ENCODE results near the gene NCKAP5.

NCKAP5 gene

GRCh38 chr2:133255360-133255759, 312.9 kb downstream of the NCKAP5 start:
- no peak for DNase-seq (ENCODE audit: low spot score)
- TF ChIP-seq CTCF (IDR thresholded peaks at IDR 0.05; ENCODE audit: extremely low read depth, insufficient read depth, missing control alignments): no peak
- in situ Hi-C loops (cut with MboI; ENCODE audit: low pct_unique_long_range_greater_than_20kb, low sequenced_read_pairs, unreplicated experiment): no loop called here

GRCh38 chr2:133253793-133254192, 314.5 kb downstream of the NCKAP5 start:
- in situ Hi-C loops (cut with MboI; ENCODE audit: low pct_unique_long_range_greater_than_20kb, low sequenced_read_pairs, unreplicated experiment): no loop called here
- TF ChIP-seq CTCF (IDR thresholded peaks at IDR 0.05; ENCODE audit: extremely low read depth, insufficient read depth, missing control alignments): no peak

GRCh38 chr2:133252780-133253355, 315.4 kb downstream of the NCKAP5 start:
- in situ Hi-C loops (cut with MboI; ENCODE audit: low pct_unique_long_range_greater_than_20kb, low sequenced_read_pairs, unreplicated experiment): no loop called here
- DNase-seq (ENCODE audit: low spot score): no peak
- TF ChIP-seq CTCF (IDR thresholded peaks at IDR 0.05; ENCODE audit: extremely low read depth, insufficient read depth, missing control alignments): no peak

More at GRCh38 chr2:133253793-133254192, 314.5 kb downstream of the NCKAP5 start:
- DNase-seq (ENCODE audit: low spot score): no peak

GRCh38 chr2:133249362-133249761, 318.9 kb downstream of the NCKAP5 start:
- in situ Hi-C loops (cut with MboI; ENCODE audit: low pct_unique_long_range_greater_than_20kb, low sequenced_read_pairs, unreplicated experiment): no loop called here
- no peak for DNase-seq (ENCODE audit: low spot score)
- TF ChIP-seq CTCF (IDR thresholded peaks at IDR 0.05; ENCODE audit: extremely low read depth, insufficient read depth, missing control alignments): no peak

- no peak for TF ChIP-seq CTCF (IDR thresholded peaks at IDR 0.05; ENCODE audit: extremely low read depth, insufficient read depth, missing control alignments)
- DNase-seq (ENCODE audit: low spot score): no peak
- in situ Hi-C loops (cut with MboI; ENCODE audit: low pct_unique_long_range_greater_than_20kb, low sequenced_read_pairs, unreplicated experiment): no loop called here
Observed at GRCh38 chr2:133248264-133248663, 320.0 kb downstream of the NCKAP5 start.

- no peak for DNase-seq (ENCODE audit: low spot score)
- in situ Hi-C loops (cut with MboI; ENCODE audit: low pct_unique_long_range_greater_than_20kb, low sequenced_read_pairs, unreplicated experiment): no loop called here
- no peak for TF ChIP-seq CTCF (IDR thresholded peaks at IDR 0.05; ENCODE audit: extremely low read depth, insufficient read depth, missing control alignments)
Observed at GRCh38 chr2:133247631-133248030, 320.6 kb downstream of the NCKAP5 start.

GRCh38 chr2:133241224-133241571, 327.1 kb downstream of the NCKAP5 start:
- DNase-seq (ENCODE audit: low spot score): no peak
- in situ Hi-C loops (cut with MboI; ENCODE audit: low pct_unique_long_range_greater_than_20kb, low sequenced_read_pairs, unreplicated experiment): no loop called here
- TF ChIP-seq CTCF (IDR thresholded peaks at IDR 0.05; ENCODE audit: extremely low read depth, insufficient read depth, missing control alignments): no peak
